ENCODE measurements around the gene CELSR2. TPM values are rescaled to one million over a fixed set of nuclear protein-coding genes. Genes with fewer than 3 reads are reported as not detected.

CELSR2 gene
- total RNA-seq, 2 donors from 2014 or later, result 2.5 to 3.1 TPM

DNA sequence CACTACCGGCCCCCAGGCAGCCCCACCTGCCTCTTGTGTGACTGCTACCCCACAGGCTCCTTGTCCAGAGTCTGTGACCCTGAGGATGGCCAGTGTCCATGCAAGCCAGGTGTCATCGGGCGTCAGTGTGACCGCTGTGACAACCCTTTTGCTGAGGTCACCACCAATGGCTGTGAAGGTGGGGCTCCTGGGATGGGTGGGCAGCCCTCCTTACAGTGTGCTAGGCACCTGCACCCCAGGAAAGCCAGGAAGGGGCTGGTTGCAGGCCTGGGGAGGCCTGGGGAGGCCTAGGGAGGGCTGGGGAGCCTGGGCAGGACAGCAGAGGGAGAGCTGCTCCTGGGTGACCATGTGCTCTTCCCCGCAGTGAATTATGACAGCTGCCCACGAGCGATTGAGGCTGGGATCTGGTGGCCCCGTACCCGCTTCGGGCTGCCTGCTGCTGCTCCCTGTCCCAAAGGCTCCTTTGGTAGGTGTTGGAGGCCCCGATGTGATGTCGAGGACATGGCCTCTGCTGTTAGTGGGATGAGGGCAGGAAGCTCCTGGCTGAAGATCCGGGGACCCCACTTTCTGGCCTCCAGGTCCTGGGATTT lies 16.5 kb downstream of the CELSR2 start:
- ATAC-seq (replicated peaks in 1 of 2), result no peak
- no peak overlapping the region for H3K27ac Mint-ChIP-seq
- no peaks in the 10 kb centered on the region for H3K36me3 Mint-ChIP-seq (ENCODE audit: insufficient read depth in 2 of 2)
- H3K27me3 Mint-ChIP-seq (ENCODE audit: low read depth), result no peaks in the 10 kb centered on the region
- DNase-seq, result no peak
- H3K4me3 Mint-ChIP-seq, result no peak overlapping the region
- no peaks in the 10 kb centered on the region for H3K9me3 Mint-ChIP-seq
- no peaks in the 10 kb centered on the region for H3K4me1 Mint-ChIP-seq (ENCODE audit: low read depth)

GRCh38 chr1:109266965-109267364 lies 17.6 kb downstream of the CELSR2 start:
- Mint-ChIP-seq H3K27ac (no peak overlapping the region), H3K9me3 (no peaks in the 10 kb centered on the region), H3K4me1 (ENCODE audit: low read depth) (no peaks in the 10 kb centered on the region), H3K4me3 (no peak overlapping the region), H3K27me3 (ENCODE audit: low read depth) (no peaks in the 10 kb centered on the region), H3K36me3 (ENCODE audit: insufficient read depth in 2 of 2) (no peaks in the 10 kb centered on the region)
- no peak for DNase-seq
- no peak for ATAC-seq (replicated peaks in 1 of 2)

- Mint-ChIP-seq H3K36me3 (ENCODE audit: insufficient read depth in 2 of 2) (no peaks in the 10 kb centered on the region), H3K4me1 (ENCODE audit: low read depth) (no peaks in the 10 kb centered on the region), H3K27ac (no peak overlapping the region), H3K27me3 (ENCODE audit: low read depth) (no peaks in the 10 kb centered on the region), H3K4me3 (no peak overlapping the region), H3K9me3 (no peaks in the 10 kb centered on the region)
- no peak for ATAC-seq (replicated peaks in 1 of 2)
- DNase-seq, result no peak
Measured at GRCh38 chr1:109267743-109268300, 18.5 kb downstream of the CELSR2 start.

DNA sequence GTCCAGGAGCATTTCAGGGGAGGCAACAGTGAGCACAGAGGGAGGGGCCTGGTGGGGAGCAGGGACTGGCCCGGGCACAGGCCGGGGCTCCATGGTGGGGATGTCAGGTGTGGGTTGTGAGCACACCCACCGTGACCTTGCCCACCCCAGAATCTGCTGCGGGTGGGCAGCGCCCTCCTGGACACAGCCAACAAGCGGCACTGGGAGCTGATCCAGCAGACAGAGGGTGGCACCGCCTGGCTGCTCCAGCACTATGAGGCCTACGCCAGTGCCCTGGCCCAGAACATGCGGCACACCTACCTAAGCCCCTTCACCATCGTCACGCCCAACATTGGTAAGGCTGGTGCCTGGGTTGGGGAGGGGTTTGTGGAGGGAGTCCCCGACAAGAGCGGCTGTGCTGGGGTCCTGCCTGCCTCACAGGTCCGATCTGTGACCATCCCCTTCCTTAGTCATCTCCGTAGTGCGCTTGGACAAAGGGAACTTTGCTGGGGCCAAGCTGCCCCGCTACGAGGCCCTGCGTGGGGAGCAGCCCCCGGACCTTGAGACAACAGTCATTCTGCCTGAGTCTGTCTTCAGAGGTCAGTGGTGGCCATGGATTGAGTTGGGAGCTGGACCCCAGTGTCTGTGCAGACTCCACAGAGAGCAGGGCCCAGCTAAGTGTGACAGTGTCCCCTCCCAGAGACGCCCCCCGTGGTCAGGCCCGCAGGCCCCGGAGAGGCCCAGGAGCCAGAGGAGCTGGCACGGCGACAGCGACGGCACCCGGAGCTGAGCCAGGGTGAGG lies 19.3 kb downstream of the CELSR2 start:
- Mint-ChIP-seq H3K4me3 (no peak overlapping the region), H3K27me3 (ENCODE audit: low read depth) (no peaks in the 10 kb centered on the region), H3K9me3 (no peaks in the 10 kb centered on the region), H3K36me3 (ENCODE audit: insufficient read depth in 2 of 2) (no peaks in the 10 kb centered on the region), H3K4me1 (ENCODE audit: low read depth) (no peaks in the 10 kb centered on the region), H3K27ac (no peak overlapping the region)
- ATAC-seq (replicated peaks in 1 of 2) (no peak), DNase-seq (no peak)

DNA sequence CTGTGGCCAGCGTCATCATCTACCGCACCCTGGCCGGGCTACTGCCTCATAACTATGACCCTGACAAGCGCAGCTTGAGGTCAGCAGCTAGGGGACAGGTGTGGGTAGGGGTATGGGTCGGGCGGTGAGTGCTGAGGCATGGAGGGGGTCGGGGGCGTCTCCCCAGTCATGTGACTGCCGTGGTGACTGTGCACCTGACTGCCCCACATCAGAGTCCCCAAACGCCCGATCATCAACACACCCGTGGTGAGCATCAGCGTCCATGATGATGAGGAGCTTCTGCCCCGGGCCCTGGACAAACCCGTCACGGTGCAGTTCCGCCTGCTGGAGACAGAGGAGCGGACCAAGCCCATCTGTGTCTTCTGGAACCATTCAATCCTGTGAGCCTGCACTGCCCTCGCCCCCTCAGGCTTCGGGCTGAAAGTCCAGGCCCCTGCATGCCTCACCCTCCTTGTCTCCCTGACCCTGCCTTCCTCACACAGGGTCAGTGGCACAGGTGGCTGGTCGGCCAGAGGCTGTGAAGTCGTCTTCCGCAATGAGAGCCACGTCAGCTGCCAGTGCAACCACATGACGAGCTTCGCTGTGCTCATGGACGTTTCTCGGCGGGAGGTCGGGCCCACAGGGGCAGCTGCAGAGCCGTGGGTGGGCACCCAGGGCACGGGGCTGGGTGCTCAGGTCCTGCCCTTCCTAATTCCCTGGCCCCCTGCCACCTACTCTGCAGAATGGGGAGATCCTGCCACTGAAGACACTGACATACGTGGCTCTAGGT lies 20.1 kb downstream of the CELSR2 start:
- DNase-seq (no peak), ATAC-seq (replicated peaks in 1 of 2) (no peak)
- Mint-ChIP-seq H3K36me3 (ENCODE audit: insufficient read depth in 2 of 2) (no peaks in the 10 kb centered on the region), H3K27ac (no peak overlapping the region), H3K4me3 (no peak overlapping the region), H3K4me1 (ENCODE audit: low read depth) (no peaks in the 10 kb centered on the region), H3K9me3 (no peaks in the 10 kb centered on the region), H3K27me3 (ENCODE audit: low read depth) (no peaks in the 10 kb centered on the region)

DNA sequence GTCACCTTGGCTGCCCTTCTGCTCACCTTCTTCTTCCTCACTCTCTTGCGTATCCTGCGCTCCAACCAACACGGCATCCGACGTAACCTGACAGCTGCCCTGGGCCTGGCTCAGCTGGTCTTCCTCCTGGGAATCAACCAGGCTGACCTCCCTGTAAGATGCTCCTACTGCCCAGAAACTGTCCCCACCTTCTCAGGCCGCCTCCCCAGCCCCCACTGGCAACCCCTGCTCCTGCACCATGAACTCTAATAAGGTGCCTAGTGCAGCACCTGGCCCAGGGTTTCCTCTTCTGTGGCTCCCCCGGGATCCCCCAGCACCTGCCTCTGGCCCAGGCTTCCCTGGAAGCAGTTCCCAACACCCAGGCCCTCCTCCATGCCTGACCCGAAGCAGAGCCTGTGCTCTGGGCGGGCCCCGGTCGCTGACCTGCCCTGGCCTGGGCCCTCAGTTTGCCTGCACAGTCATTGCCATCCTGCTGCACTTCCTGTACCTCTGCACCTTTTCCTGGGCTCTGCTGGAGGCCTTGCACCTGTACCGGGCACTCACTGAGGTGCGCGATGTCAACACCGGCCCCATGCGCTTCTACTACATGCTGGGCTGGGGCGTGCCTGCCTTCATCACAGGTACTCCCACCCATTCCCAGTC lies 20.8 kb downstream of the CELSR2 start:
- H3K4me1 Mint-ChIP-seq (ENCODE audit: low read depth), result no peaks in the 10 kb centered on the region
- H3K36me3 Mint-ChIP-seq (ENCODE audit: insufficient read depth in 2 of 2), result no peaks in the 10 kb centered on the region
- DNase-seq, result no peak
- H3K4me3 Mint-ChIP-seq, result no peak overlapping the region
- H3K27ac Mint-ChIP-seq, result no peak overlapping the region
- ATAC-seq (replicated peaks in 1 of 2), result no peak
- H3K27me3 Mint-ChIP-seq (ENCODE audit: low read depth), result no peaks in the 10 kb centered on the region
- H3K9me3 Mint-ChIP-seq, result no peaks in the 10 kb centered on the region

- Mint-ChIP-seq H3K27me3 (ENCODE audit: low read depth) (no peaks in the 10 kb centered on the region), H3K4me1 (ENCODE audit: low read depth) (no peaks in the 10 kb centered on the region), H3K36me3 (ENCODE audit: insufficient read depth in 2 of 2) (no peaks in the 10 kb centered on the region), H3K27ac (no peak overlapping the region), H3K9me3 (no peaks in the 10 kb centered on the region), H3K4me3 (no peak overlapping the region)
- DNase-seq (no peak), ATAC-seq (replicated peaks in 1 of 2) (no peak)
Measured at GRCh38 chr1:109270623-109271317, 21.4 kb downstream of the CELSR2 start.

DNA sequence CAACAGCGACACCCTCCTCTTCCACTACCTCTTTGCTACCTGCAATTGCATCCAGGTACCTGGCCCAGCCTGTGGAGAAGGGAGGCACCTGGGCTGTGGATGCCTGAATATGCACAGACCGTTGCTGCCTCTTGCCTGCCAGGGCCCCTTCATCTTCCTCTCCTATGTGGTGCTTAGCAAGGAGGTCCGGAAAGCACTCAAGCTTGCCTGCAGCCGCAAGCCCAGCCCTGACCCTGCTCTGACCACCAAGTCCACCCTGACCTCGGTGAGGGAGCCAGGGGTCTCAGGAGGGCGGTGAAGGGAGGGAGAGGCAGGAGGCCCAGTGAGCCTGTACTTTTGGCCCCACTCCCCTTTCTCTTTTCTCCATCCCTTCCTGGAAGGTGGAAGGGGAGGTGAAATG lies 22.1 kb downstream of the CELSR2 start:
- Mint-ChIP-seq H3K36me3 (ENCODE audit: insufficient read depth in 2 of 2) (no peaks in the 10 kb centered on the region), H3K4me1 (ENCODE audit: low read depth) (no peaks in the 10 kb centered on the region), H3K27me3 (ENCODE audit: low read depth) (no peaks in the 10 kb centered on the region), H3K4me3 (no peak overlapping the region), H3K9me3 (no peaks in the 10 kb centered on the region), H3K27ac (no peak overlapping the region)
- no peak for DNase-seq
- no peak for ATAC-seq (replicated peaks in 1 of 2)

- ATAC-seq (replicated peaks in 1 of 2) (no peak), DNase-seq (no peak)
- Mint-ChIP-seq H3K27ac (no peak overlapping the region), H3K4me1 (ENCODE audit: low read depth) (peaks cover 5% of the 10 kb centered on the region), H3K27me3 (ENCODE audit: low read depth) (no peaks in the 10 kb centered on the region), H3K36me3 (ENCODE audit: insufficient read depth in 2 of 2) (no peaks in the 10 kb centered on the region), H3K9me3 (no peaks in the 10 kb centered on the region), H3K4me3 (no peak overlapping the region)
Measured at GRCh38 chr1:109272021-109272799, 22.9 kb downstream of the CELSR2 start.

DNA sequence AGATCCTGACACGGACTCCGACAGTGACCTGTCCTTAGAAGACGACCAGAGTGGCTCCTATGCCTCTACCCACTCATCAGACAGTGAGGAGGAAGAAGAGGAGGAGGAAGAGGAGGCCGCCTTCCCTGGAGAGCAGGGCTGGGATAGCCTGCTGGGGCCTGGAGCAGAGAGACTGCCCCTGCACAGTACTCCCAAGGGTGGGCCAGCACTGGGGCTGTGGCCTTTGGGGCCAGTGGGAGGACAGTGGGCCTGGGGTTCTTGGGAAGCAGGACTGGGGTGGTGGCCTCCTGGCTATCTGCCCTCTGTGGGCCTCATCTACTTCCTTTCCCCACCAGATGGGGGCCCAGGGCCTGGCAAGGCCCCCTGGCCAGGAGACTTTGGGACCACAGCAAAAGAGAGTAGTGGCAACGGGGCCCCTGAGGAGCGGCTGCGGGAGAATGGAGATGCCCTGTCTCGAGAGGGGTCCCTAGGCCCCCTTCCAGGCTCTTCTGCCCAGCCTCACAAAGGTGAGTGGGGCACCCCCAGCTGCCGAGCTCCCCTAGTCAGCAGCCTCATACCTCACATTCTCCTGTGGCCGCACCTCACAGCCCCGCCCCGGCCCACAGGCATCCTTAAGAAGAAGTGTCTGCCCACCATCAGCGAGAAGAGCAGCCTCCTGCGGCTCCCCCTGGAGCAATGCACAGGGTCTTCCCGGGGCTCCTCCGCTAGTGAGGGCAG lies 23.6 kb downstream of the CELSR2 start:
- DNase-seq (no peak), ATAC-seq (replicated peaks in 1 of 2) (no peak)
- Mint-ChIP-seq H3K36me3 (ENCODE audit: insufficient read depth in 2 of 2) (no peaks in the 10 kb centered on the region), H3K9me3 (no peaks in the 10 kb centered on the region), H3K4me1 (ENCODE audit: low read depth) (peaks cover 7% of the 10 kb centered on the region), H3K4me3 (no peak overlapping the region), H3K27ac (no peak overlapping the region), H3K27me3 (ENCODE audit: low read depth) (no peaks in the 10 kb centered on the region)

GRCh38 chr1:109273570-109274288 lies 24.4 kb downstream of the CELSR2 start:
- Mint-ChIP-seq H3K4me3 (no peak overlapping the region), H3K9me3 (no peaks in the 10 kb centered on the region), H3K4me1 (ENCODE audit: low read depth) (peaks cover 7% of the 10 kb centered on the region), H3K27me3 (ENCODE audit: low read depth) (no peaks in the 10 kb centered on the region), H3K36me3 (ENCODE audit: insufficient read depth in 2 of 2) (no peaks in the 10 kb centered on the region), H3K27ac (no peak overlapping the region)
- ATAC-seq (replicated peaks in 1 of 2) (no peak), DNase-seq (no peak)
